GM18499 (cell line): ENCODE data around the gene F9.
"Not testable (repeated sequence)": the region's sequence is repeated elsewhere in the genome, so short reads cannot be mapped to it uniquely, and the experiment has no call there.

Source experiments
- ATAC-seq: cut with Tn5 transposase; IDR thresholded peaks from one replicate; pipeline ENCODE4 v1.9.1; 2021; ENCODE audit warnings: moderate number of reproducible peaks; ENCODE audit not compliant: insufficient read depth, unreplicated experiment

The F9 gene

DNA sequence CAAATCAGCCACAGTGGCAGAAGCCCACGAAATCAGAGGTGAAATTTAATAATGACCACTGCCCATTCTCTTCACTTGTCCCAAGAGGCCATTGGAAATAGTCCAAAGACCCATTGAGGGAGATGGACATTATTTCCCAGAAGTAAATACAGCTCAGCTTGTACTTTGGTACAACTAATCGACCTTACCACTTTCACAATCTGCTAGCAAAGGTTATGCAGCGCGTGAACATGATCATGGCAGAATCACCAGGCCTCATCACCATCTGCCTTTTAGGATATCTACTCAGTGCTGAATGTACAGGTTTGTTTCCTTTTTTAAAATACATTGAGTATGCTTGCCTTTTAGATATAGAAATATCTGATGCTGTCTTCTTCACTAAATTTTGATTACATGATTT lies at the start of gene F9:
Gene F9, plus strand, starts transcription at position 190 of the 400 bp plus-strand sequence. Its CDS starts 26 bp downstream, at position 216.
- ATAC-seq: no peak

DNA sequence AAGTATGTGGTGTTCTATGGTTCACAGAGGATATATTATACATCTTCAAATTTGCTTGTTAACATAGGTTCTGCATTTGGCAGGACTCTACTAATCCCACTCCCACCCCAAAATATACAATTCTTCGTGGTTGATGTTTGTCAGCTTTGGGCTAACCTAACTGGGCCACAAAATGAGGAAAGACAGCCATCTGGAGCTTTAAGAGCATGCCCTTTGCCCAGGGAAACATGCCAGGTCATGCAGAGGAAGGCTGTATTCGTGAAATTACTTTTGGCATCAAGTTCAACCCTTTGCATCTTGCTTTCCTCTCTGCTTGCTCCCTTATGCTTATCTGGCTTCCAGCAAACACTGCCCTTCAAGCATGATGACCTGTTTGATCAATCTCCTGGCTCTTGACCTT lies 46.8 kb upstream of the F9 start:
- ATAC-seq: no peak

DNA sequence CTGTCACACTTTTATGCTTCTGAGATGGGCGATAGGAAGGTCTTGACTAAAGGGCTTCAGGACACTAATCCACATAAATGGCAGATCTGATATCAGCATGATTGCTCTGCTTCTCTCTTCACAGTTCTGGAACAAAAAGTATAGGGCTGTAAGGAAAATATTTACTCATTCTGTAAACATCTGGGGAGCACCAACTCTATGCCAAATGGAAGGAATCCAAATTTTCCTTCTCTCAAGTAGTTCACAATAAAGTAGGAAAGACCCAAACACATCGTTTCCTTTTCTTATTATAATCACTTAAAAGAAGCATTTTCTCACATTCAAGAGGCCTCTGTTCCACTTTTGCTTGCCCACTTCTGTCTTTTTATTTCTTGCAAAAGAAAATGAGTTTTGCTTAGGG lies 45.9 kb upstream of the F9 start:
- ATAC-seq: no peak

DNA sequence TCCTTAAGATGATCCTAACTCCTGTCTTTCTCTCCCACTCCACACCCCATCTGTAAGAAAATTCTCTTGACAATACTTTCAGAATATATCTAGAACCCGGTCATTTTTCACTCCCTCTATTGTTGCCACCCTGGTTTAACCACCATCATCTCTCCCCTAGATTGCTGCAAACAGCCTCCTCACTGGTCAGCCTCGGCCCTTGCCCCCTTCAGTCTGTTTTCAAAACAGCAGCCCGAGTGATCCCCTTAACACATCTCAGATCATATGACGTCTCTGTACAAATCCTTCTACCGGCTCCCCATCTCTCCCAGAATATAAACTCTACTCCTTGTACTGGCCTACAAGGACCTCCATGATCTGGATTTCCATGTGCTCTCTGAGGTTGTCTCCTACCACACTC lies 35.2 kb upstream of the F9 start:
- ATAC-seq: no peak

DNA sequence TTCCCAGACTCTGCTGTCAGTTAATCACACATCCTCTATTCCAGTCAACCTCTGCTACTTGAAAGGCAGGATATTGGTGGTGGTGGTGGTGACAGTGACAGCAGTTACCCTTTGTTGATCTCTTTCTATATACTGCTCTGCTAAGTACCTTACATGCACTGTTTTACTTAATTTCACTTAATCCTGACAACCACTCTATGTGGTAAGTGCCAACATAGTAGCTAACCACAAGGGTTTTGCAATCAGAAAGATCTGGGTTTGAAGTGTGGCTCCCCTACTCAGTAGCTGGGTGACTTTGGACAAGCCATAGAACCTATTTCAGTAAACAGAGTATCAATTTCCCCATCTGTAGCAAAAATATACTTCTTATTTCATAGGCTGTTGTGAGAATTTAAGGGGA lies 24.2 kb upstream of the F9 start:
- ATAC-seq: no peak

DNA sequence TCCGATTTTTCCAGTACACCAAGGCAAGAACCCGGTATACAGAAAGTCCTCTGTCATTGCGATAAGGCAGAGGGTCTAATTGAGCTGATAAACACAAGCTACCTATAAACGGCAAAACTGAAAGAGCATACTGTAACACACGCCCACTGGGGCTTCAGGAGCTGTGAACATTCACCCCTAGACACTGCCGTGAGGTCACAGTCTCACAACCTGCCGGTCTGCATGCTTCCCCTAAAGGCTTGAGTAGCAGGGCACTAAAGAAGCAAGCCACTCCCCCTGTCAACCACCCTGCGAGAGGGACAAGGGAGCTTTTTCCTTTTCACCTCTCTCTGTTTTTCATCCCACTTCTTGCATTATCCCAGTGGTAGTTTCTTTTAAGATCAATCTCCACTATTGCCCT lies 22.4 kb upstream of the F9 start:
- no peak for ATAC-seq

DNA sequence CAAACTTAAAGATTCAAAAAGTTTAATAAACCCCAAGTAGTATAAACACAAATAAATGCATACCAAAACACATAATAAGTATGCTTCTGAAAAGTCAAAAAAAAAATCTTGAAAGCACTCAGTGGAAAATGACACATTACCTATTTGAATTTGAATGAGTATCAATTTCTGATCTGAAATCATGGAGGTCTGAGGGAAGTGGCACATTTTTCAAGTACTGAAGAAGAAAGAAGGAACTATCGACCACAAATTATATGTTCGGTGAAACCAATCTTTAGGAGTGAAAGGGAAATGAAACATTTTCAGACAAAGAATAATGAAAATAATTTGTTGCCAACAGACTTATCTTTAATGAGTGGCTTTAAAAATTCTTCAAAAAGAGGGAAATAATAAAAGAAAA lies 12.1 kb upstream of the F9 start:
- ATAC-seq: no peak

DNA sequence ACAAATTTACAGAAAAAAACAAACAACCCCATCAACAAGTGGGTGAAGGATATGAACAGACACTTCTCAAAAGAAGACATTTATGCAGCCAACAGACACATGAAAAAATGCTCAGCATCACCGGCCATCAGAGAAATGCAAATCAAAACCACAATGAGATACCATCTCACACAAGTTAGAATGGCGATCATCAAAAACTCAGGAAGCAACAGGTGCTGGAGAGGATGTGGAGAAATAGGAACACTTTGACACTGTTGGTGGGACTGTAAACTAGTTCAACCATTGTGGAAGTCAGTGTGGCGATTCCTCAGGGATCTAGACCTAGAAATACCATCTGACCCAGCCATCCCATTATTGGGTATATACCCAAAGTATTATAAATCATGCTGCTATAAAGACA lies 1.7 kb upstream of the F9 start:
- not testable (repeated sequence) for ATAC-seq

DNA sequence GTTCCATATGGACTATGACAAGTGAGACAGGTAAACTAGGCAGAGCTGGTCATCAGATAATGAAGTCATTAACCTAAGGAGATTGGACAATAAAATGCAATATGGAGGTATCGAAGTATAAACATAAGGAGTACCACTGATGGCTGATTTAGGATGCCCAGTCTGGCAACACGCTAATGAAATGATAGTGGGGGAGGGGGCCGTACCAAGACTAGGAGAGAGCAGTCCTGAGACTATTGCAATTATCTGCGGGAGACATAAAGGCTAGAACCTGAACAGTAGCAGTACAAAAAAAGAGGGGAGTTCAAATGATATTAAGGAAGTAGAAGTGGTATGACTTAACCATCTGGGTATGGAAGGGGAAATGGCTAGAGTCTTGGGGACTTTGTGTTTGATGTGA lies 2.3 kb downstream of the F9 start:
- no peak for ATAC-seq

DNA sequence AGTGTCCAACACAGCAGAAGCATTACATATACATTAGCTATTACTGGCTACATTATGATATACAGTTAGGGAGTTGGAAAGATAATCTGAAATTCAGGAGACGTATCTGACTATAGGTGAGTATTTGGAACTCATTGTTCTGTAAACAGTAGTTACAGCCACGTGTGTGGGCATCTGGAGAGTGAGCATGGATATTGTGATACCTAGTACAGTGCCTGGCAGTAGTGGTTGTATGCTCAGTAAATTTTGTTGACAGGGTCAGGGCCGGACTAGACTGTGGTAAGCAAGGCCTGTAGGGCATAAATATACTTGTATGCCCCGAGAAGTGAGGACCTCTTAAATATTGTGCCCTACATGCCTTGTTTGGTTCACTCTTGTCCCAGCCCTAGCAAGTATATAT lies 2.9 kb downstream of the F9 start:
- ATAC-seq: no peak

DNA sequence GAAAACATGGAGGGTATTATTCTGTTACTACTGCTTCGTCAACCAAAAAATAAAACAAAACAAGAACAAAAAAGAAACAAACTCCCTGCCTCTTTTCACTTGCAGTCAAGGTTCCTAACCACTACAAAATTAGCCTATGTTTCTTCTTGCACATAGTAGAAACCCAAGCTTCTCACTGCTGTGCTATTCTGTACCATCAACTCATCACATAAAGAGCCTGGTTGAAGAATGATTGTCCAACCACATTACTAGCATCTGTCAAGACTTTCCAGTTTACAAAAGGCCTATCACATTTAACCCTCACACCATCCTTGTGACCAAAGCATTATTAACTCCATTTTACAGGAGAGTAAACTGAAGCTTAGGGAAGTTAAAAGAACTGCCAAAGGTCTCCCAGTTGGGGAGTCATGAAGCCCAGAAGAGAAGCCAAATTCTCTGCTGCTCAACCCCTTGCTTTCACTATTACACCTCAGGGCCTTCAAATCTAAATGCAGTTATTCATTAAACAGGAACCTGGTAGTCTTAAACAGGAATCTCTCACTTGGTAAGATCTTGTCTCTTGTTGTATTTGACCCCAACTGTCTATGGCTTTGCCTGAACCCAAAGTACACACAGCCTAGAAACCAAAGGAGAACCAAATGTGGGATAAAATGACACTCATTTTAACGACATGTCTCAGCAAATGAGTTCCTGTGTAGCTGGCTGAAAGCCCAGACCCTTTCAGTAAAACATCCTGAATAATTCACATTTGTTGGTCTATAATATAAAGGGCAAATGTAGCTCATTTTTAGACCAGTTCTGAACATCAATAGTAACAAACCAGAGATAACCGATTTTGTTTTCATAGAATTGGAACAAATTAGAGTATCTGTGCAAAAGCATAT lies 8.6 kb downstream of the F9 start:
- no peak for ATAC-seq

DNA sequence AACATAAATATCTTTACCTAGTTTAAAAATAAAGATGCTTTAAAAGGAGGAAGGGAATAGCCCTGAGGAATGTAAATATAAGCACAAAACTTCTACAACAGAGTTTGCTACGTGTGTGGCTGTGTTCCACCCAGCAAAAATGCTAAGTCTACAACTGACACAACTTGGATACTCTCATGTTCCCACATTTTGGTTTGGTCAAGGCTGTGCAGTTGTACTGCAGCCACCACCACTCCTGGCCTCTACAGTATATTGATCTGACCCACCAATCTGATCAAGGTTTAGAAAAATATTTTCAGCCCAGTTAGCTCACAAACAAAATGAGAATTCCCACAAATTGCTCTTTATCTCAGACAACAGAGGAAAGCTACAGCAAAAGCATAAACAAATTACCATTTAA lies 12.1 kb downstream of the F9 start:
- no peak for ATAC-seq

DNA sequence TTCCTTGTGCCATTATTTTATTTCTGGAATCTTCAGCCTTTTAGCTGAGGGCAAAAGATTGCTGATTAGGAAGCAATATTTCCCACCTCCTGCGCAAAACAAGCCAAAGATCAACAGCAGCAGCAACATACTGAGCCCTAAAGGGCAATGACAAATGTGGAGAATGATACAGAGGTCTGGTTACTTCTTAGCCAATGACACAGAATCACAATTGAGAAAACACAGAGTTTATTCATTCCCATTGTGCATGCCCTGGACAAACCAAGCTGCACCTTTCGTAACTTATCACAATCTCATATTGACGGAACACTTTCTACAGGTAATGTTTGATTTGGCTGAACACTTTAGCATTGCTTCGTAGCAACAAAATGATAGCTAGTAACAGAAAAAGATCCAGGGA lies 13.4 kb downstream of the F9 start:
- no peak for ATAC-seq

DNA sequence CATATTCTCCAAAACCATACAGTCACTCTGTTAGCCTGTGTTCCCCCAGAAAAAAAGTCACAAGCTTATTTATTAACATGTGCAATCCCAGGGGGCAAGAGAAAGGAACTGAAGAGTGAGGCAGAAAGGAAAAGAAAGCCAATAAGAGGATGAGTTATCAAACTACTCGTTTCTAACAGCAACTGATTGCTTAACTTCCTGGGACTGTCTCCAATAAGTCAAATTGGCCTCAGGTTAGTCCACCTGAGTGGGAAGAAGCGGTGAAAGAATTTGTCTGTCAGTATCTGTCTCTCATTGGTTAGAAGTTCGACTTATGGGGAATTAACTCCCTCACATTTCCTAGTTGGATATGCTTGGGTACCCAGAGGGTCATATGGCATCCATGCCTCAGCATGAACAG lies 14.1 kb downstream of the F9 start:
- no peak for ATAC-seq

DNA sequence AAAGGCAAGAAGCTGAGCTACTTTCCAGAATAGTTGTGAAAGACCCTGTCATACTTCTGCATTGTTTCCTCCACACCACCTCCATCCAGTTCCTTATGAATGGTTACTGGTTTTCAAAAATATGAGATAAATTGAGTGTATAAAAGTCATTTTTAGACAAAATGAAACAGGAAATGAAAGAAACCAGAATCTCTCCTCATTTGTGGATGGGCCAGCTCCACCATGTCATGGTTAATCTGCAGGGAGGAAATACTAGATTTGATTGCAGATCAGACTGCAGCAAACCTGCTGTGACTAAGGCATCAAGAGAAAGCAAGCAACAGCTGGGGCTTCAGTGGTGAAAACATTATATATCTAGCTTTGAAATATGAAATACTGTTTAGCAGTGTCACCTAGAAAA lies 23.8 kb downstream of the F9 start:
- ATAC-seq: no peak

DNA sequence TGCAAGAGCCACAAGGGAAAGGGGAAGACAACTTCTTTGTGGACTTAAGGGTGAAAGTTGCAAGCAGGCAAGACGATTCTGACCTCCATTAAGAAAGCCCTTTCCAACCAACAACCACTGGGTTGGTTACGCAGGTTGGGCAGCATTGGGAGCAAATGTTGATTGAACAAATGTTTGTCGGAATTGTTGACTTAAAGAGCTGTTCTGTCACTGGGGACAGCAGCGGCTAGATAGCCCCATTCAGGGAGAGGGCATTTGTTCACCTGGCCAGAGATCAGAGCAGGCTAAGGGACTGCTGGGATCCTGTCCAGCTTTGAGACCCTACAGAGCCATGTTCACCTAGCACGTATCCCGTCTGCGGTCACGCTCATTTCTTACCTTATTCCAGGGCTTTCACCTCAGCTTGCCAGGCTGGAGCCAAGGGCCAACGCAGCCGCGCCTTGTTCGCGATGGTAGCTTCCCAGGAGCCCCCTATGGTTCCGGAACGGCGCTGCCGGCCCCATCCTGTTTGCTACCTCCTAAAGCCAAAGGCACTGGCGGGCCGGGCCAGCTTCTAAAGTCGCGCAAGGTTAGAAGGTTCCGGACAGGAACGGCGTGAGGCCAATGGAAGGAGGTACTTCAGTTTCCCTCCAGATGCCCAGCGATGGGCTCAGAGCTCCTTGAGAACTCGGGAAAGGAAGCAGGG lies 24.6 kb downstream of the F9 start:
- ATAC-seq: no peak

DNA sequence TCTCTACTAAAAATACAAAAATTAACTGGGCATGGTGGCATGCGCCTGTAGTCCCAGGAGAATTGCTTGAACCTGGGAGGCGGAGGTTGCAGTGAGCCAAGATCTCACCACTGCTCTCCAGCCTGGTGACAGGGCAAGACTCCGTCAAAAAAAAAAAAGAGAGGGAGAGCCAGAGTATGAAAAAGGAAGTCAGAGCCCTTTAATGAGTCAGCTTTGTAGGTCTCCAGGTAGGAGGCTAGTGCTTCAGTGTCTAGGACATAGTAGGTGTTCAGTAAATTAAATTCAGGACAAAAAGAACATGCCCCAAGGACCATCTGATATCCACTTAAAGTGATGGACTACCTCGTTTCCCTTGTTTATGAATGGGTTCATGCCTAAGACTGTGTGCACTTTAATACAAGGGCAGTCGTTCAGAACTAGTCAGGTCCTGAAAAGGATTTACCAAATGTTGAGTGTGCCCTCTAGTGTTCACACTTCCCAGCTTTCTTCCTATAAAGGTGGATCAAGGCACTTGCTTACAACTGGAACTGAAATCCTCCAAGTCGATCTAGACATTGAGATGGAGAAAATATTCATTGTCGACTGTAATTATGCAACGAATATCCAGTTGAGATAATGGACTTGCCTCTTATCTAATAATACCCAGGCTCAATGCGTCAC lies 29.0 kb downstream of the F9 start:
- ATAC-seq: peak; percentile 91

DNA sequence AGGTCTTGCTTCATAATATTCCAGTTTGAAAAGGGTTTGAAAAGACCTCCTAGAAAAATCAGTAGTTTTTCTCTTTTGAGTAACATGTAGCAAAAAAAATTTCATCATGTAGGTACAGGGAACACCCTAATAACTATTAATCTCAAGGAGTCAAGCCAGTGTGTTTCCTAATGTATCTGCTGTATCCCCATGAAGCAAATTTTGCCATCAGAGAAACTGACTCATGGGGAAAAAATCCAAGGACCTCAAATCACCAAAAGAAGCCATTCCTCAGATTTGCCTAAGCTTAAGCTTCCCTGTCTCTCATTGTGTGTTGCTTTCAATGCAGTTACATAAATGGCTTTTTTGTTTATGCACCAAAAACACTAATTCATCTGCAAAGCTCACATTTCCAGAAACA lies 29.7 kb downstream of the F9 start:
- no peak for ATAC-seq

DNA sequence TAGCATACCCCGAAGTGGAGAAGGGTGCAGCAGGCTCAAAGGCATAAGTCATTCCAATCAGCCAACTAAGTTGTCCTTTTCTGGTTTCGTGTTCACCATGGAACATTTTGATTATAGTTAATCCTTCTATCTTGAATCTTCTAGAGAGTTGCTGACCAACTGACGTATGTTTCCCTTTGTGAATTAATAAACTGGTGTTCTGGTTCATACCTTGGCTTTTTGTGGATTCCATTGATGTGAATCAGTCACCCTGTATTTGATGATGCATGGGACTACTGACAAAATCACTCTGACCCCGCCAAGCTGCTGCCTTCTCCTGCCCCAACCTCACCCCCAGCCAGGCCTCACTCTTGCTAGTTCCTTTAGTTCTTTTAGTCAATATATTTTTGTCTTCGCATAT lies 32.7 kb downstream of the F9 start:
- ATAC-seq: no peak

DNA sequence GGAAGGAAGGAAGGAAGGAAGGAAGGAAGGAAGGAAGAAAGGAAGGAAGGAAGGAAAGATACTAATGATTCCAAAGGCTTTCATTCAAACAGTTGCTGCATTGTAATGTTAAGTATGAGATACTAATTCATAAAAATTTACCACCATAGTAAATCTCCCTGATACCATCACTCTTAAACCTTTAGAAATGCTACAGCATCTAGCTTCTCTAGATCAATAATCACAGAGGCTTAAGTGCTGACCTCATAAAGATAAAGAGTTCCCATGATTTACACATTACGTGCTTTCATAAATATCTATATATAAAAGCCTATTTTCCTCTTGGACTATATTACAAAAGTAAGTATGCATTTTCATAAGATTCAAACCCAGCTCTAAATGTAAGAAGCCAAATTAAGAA lies 36.4 kb downstream of the F9 start:
- ATAC-seq: no peak

DNA sequence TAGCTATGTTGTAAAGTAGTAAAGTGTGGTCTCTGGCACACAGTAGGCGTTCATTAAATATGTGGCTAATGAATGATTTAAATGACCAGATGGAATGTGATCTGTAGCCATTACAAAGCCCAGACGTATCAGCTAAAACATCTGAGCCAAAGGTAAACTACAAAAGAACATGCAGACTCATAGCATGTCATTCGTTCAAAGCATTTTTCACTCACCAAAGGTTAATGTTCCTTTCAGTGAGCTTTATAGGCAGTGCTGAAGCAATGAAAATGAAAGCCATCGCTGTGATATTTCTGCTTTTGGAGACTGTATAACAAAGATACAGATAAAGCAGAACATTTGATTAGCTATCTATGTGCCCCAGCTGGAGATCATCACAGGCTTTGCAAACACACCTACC lies 50.5 kb downstream of the F9 start:
- ATAC-seq: no peak
